Lung (tissue), 12 donors: Measurements from ENCODE around the gene TTC19. TPM values are rescaled to one million over a fixed set of nuclear protein-coding genes. Genes with fewer than 3 reads are reported as not detected.
"Not testable (repeated sequence)": the region's sequence is repeated elsewhere in the genome, so short reads cannot be mapped to it uniquely, and the experiment has no call there.

Experiments
- ATAC-seq: fragments of 200-7000 bp; cut with Tn5 transposase; one replicate; pipeline ENCODE4 v1.9.1; 2020; ENCODE audit warnings: moderate number of reproducible peaks; ENCODE audit not compliant: insufficient read depth, low FRiP score
- DNase-seq, 3 donors: peaks; one replicate each; pipeline ENCODE4 v3.0.0-alpha.2; 2013 to 2017
- H3K27ac ChIP-seq, 2 donors: one replicate each; pipeline ENCODE4 v1.5.1; 2013; ENCODE audit warnings: mild to moderate bottlenecking in 2 of 2, moderate library complexity in 2 of 2, control low read depth in 1 of 2, inconsistent platforms in 1 of 2, low read depth in 1 of 2, low read length in 1 of 2
- H3K27me3 ChIP-seq, 3 donors: one replicate each; pipeline ENCODE4 v1.5.1; 2013; ENCODE audit warnings: low read length in 2 of 3; ENCODE audit not compliant: control insufficient read depth in 3 of 3, insufficient read depth in 3 of 3
- H3K36me3 ChIP-seq, 4 donors: one replicate each; pipeline ENCODE4 v1.5.1; 2013; ENCODE audit warnings: low read length in 4 of 4, mild to moderate bottlenecking in 1 of 4, moderate library complexity in 1 of 4; ENCODE audit not compliant: control insufficient read depth in 4 of 4, insufficient read depth in 4 of 4
- H3K4me1 ChIP-seq, 5 donors: one replicate each; pipeline ENCODE4 v1.5.1; 2013; ENCODE audit warnings: low read length in 5 of 5, mild to moderate bottlenecking in 2 of 5, moderate library complexity in 1 of 5; ENCODE audit not compliant: control insufficient read depth in 5 of 5, insufficient read depth in 5 of 5
- H3K4me3 ChIP-seq: one replicate; pipeline ENCODE4 v1.5.1; 2013; ENCODE audit warnings: mild to moderate bottlenecking, control low read depth, moderate library complexity
- H3K9ac ChIP-seq, 2 donors: one replicate each; pipeline ENCODE4 v1.5.1; 2013; ENCODE audit warnings: low read length in 2 of 2, control low read depth in 1 of 2; ENCODE audit not compliant: insufficient read depth in 1 of 2
- H3K9me3 ChIP-seq, 4 donors: one replicate each; pipeline ENCODE4 v1.5.1; 2013; ENCODE audit warnings: low read length in 3 of 4, mild to moderate bottlenecking in 1 of 4, moderate library complexity in 1 of 4; ENCODE audit not compliant: control insufficient read depth in 4 of 4, insufficient read depth in 3 of 4
- WGBS, 2 donors: extraction: QIAGEN DNeasy Blood & Tissue Kit; methylation state at CpG; one replicate each; pipeline ENCODE4 v1.1.7; 2013; 5-methylcytosine and 5-hydroxymethylcytosine counted together
- polyA plus RNA-seq, 2 donors: library from polyadenylated mRNA; stranded (reverse); fragments of 200-250 nt; gene quantifications; one replicate each; pipeline ENCODE4 v1.2.1, GENCODE V29; 2013
- total RNA-seq, 2 donors: library from RNA; depleted of rRNA in 1 of 2; stranded (reverse); fragments of >200 nt in 1 of 2; gene quantifications; one replicate each; pipeline ENCODE4 v1.2.1, GENCODE V29; 2014 to 2021
- TF ChIP-seq, protein P1 (sequence below): IDR thresholded peaks from 2 replicates; pipeline ENCODE4 v1.5.1; 2012; ENCODE audit warnings: mild to moderate bottlenecking; ENCODE audit errors: control extremely low read depth, extremely low read depth
- donor health status: control.
- donor health status: control.
- donor health status: Bipolar disorder and iron deficiency.
- donor health status: healthy.
- donor health status: DM: yes; HTN: yes; CAD: no.

TTC19 gene
- total and polyA plus RNA-seq, 4 donors, result 19.1 to 80.1 (median 35.3) TPM

DNA sequence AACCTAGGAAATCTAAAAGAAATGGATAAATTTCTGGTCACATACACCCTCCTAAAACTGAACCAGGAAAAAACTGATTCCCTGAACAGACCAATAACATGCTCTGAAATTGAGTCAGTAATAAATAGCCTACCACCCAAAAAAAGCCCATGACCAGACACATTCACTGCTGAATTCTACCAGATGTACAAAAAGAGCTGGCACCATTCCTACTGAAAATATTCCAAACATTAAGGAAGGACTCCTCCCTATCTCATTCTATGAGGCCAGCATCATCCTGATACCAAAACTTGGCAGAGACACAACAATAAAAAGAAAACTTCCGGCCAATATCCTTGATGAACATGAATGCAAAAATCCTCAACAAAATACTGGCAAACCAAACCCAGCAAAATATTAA, 52.9 kb downstream of the TTC19 start:
- Histone ChIP-seq H3K9ac (no peak overlapping the region), H3K4me1 (no peaks in the 10 kb centered on the region), H3K9me3 (no peaks in the 10 kb centered on the region), H3K27me3 (no peaks in the 10 kb centered on the region), H3K36me3 (peaks cover 20 to 51% (median 34%) of the 10 kb centered on the region in 4 donors), H3K27ac (no peak overlapping the region), H3K4me3 (no peak overlapping the region)
- 56 to 75% methylated on average over 1 of the region's 1 CpG for WGBS, 2 donors
- ATAC-seq, result no peak
- TF ChIP-seq, protein P1, sequence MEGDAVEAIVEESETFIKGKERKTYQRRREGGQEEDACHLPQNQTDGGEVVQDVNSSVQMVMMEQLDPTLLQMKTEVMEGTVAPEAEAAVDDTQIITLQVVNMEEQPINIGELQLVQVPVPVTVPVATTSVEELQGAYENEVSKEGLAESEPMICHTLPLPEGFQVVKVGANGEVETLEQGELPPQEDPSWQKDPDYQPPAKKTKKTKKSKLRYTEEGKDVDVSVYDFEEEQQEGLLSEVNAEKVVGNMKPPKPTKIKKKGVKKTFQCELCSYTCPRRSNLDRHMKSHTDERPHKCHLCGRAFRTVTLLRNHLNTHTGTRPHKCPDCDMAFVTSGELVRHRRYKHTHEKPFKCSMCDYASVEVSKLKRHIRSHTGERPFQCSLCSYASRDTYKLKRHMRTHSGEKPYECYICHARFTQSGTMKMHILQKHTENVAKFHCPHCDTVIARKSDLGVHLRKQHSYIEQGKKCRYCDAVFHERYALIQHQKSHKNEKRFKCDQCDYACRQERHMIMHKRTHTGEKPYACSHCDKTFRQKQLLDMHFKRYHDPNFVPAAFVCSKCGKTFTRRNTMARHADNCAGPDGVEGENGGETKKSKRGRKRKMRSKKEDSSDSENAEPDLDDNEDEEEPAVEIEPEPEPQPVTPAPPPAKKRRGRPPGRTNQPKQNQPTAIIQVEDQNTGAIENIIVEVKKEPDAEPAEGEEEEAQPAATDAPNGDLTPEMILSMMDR, result no peak
- DNase-seq, result no peak

DNA sequence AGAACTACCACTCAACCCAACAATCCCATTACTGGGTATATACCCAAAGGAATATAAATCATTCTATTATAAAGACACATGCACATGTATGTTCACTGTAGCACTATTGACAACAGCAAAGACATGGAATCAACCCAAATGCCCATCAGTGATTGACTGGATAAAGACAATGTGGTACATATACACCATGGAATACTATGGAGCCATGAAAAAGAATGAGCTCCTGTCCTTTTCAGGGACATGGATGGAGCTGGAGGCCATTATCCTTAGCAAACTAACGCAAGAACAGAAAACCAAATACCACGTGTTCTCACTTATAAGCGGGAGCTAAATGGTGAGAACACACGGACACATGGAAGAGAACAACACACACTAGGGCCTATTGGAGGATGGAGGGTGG, 55.5 kb downstream of the TTC19 start:
- H3K27me3 ChIP-seq, H3K9ac ChIP-seq, ATAC-seq, H3K27ac ChIP-seq, H3K9me3 ChIP-seq, H3K4me3 ChIP-seq, DNase-seq, H3K4me1 ChIP-seq: not testable (repeated sequence)
- H3K36me3 ChIP-seq, result peaks cover 19 to 54% (median 29%) of the 10 kb centered on the region in 4 donors
- 73 to 91% methylated on average over 4 of the region's 4 CpGs for WGBS, 2 donors

DNA sequence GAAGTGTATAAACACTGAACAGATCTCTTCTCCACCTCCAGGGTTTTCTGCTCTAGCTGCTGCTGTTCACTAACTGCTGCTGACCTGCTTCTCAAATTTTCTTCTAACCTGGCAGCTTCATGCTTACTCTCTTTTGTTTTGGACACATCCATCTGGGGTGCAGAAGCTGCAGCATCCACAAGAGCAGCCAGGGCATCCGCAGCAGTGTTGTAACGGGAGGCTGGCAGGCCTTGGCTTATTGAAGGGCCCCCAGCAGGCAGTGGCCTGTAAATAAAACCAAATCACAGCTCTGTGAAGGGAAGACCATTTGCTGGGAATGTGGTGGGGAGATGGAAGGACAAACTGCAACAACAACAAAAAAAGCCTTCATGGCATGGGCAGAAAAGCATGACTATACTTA, 62.0 kb downstream of the TTC19 start:
- DNase-seq, result no peak
- WGBS, 2 donors, result 91 to 97% methylated on average over 2 of the region's 2 CpGs
- Histone ChIP-seq H3K4me1 (no peaks in the 10 kb centered on the region), H3K36me3 (peaks cover 34 to 53% (median 37%) of the 10 kb centered on the region in 4 donors), H3K9me3 (no peaks in the 10 kb centered on the region), H3K4me3 (no peak overlapping the region), H3K27ac (no peak overlapping the region), H3K9ac (no peak overlapping the region), H3K27me3 (no peaks in the 10 kb centered on the region)
- ATAC-seq, result no peak
- TF ChIP-seq, protein P1, result no peak

DNA sequence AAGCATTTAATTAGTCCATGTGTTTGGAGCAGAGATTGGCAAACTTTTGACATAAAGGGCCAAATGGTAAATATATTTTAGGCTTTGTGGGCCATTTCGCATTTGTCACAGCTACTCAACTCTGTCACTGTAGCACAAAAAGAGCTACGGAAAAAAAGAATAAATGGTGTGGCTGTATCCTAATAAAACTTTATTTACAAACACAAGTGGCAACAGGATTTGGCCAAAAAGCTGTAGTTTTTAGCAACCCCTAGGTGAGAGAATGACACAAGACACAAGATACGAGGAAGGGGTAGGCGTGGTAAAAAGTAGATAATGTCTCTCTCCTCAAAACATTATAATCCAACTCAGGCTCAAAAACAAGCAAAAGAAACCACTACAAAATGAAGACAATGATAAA, 66.5 kb downstream of the TTC19 start:
- WGBS, 2 donors, result 97 to 98% methylated on average over 4 of the region's 4 CpGs
- TF ChIP-seq, protein P1, result no peak
- H3K27ac ChIP-seq, result no peak overlapping the region
- no peaks in the 10 kb centered on the region for H3K27me3 ChIP-seq
- H3K9me3 ChIP-seq, result no peaks in the 10 kb centered on the region
- no peak overlapping the region for H3K9ac ChIP-seq
- H3K4me3 ChIP-seq, result no peak overlapping the region
- peaks cover 42 to 57% (median 50%) of the 10 kb centered on the region in 4 donors for H3K36me3 ChIP-seq
- H3K4me1 ChIP-seq, result peaks cover 0 to 8% (median 0%) of the 10 kb centered on the region in 5 donors
- ATAC-seq (no peak), DNase-seq (no peak)
